Stimulated activated CD8-positive, alpha-beta memory T cell treated with anti-CD3 and anti-CD28 coated beads, Interleukin-4, amount 100 ng/mL, for 48 hours (primary cell): ENCODE measurements around the gene UQCRC1.
A peak's percentile ranks its signal among the peaks of the same experiment; 100 is the strongest.

Source experiments
- DNase-seq: peaks from one replicate; pipeline ENCODE4 v3.0.0-alpha.2; 2020

Gene UQCRC1

GRCh38 chr3:48633256-48633655 lies 23.8 kb upstream of the UQCRC1 start:
- no peak for DNase-seq

GRCh38 chr3:48631516-48632448 lies 22.3 kb upstream of the UQCRC1 start:
- DNase-seq, result no peak

- no peak for DNase-seq
Observed at GRCh38 chr3:48630833-48631232, 21.4 kb upstream of the UQCRC1 start.

- DNase-seq, result no peak
Observed at GRCh38 chr3:48630407-48630806, 21.0 kb upstream of the UQCRC1 start.

- DNase-seq, result no peak
Observed at GRCh38 chr3:48629894-48630293, 20.4 kb upstream of the UQCRC1 start.

- no peak for DNase-seq
Observed at GRCh38 chr3:48628277-48629017, 19.0 kb upstream of the UQCRC1 start.

GRCh38 chr3:48625600-48625999 lies 16.2 kb upstream of the UQCRC1 start:
- DNase-seq, result no peak

GRCh38 chr3:48624767-48625166 lies 15.3 kb upstream of the UQCRC1 start:
- no peak for DNase-seq

GRCh38 chr3:48623851-48624547 lies 14.6 kb upstream of the UQCRC1 start:
- DNase-seq, result no peak

- no peak for DNase-seq
Observed at GRCh38 chr3:48621461-48621869, 12.0 kb upstream of the UQCRC1 start, which contains the start of gene TMEM89. Gene TMEM89, minus strand, starts transcription at chr3:48621769. Its CDS starts 13 bp downstream, at chr3:48621756.

- no peak for DNase-seq
Observed at GRCh38 chr3:48619541-48620524, 10.4 kb upstream of the UQCRC1 start.

- DNase-seq, result no peak
Observed at GRCh38 chr3:48617559-48617958, 8.1 kb upstream of the UQCRC1 start.

GRCh38 chr3:48614044-48614443 lies 4.6 kb upstream of the UQCRC1 start:
- DNase-seq, result no peak

- DNase-seq, result no peak
Observed at GRCh38 chr3:48612309-48612708, 2.9 kb upstream of the UQCRC1 start.

GRCh38 chr3:48607519-48607918 lies 1.9 kb downstream of the UQCRC1 start:
- peak; percentile 56 for DNase-seq

- no peak for DNase-seq
Observed at GRCh38 chr3:48601622-48601994, 7.8 kb downstream of the UQCRC1 start.

- no peak for DNase-seq
Observed at GRCh38 chr3:48600711-48601621, 8.5 kb downstream of the UQCRC1 start.

- DNase-seq, result no peak
Observed at GRCh38 chr3:48599509-48600285, 9.7 kb downstream of the UQCRC1 start.

GRCh38 chr3:48599077-48599501 lies 10.4 kb downstream of the UQCRC1 start:
- DNase-seq, result no peak
